ENCODE data around the gene RPS14. TPM values are rescaled to one million over a fixed set of nuclear protein-coding genes. Genes with fewer than 3 reads are reported as not detected.
A peak's percentile ranks its signal among the peaks of the same experiment; 100 is the strongest.
"Not testable (repeated sequence)": the region's sequence is repeated elsewhere in the genome, so short reads cannot be mapped to it uniquely, and the experiment has no call there.

Gene RPS14
- total RNA-seq, 2 donors from 2014 or later, result 2,876 to 3,412 TPM

- ATAC-seq (peak; percentile 10 to 69), DNase-seq (ENCODE audit: low spot score in 2 of 2) (peak in 1 of 2 donors; percentile 24)
- no peaks in the 10 kb centered on the region for H3K36me3 Mint-ChIP-seq
These were observed 36.3 kb upstream of the RPS14 start for GRCh38 chr5:150485693-150486401.

GRCh38 chr5:150484964-150485692 lies 35.6 kb upstream of the RPS14 start:
- Mint-ChIP-seq H3K36me3 (no peaks in the 10 kb centered on the region), H3K9me3 (no peaks in the 10 kb centered on the region), H3K27ac (peak overlapping the region; percentile 46 to 89)
- no peak for ATAC-seq
- DNase-seq (ENCODE audit: low spot score in 2 of 2), result no peak

More at GRCh38 chr5:150485693-150486401, 36.3 kb upstream of the RPS14 start:
- Mint-ChIP-seq H3K9me3 (no peaks in the 10 kb centered on the region), H3K27ac (no peak overlapping the region)

- H3K36me3 Mint-ChIP-seq, result no peaks in the 10 kb centered on the region
- DNase-seq (ENCODE audit: low spot score in 2 of 2), result no peak
- no peak for ATAC-seq
- H3K27ac Mint-ChIP-seq, result no peak overlapping the region
- H3K9me3 Mint-ChIP-seq, result no peaks in the 10 kb centered on the region
These were observed 32.5 kb upstream of the RPS14 start for GRCh38 chr5:150481972-150482406.

GRCh38 chr5:150481708-150481965 lies 32.1 kb upstream of the RPS14 start:
- H3K27ac Mint-ChIP-seq, result no peak overlapping the region
- H3K36me3 Mint-ChIP-seq, result no peaks in the 10 kb centered on the region
- no peak for DNase-seq (ENCODE audit: low spot score in 2 of 2)
- no peaks in the 10 kb centered on the region for H3K9me3 Mint-ChIP-seq
- ATAC-seq, result no peak

GRCh38 chr5:150479416-150479815 lies 29.9 kb upstream of the RPS14 start:
- DNase-seq (ENCODE audit: low spot score in 2 of 2), result no peak
- ATAC-seq, result no peak
- no peaks in the 10 kb centered on the region for H3K36me3 Mint-ChIP-seq
- no peaks in the 10 kb centered on the region for H3K9me3 Mint-ChIP-seq
- no peak overlapping the region for H3K27ac Mint-ChIP-seq

- not testable (repeated sequence) for ATAC-seq; H3K36me3 Mint-ChIP-seq; H3K9me3 Mint-ChIP-seq; DNase-seq (ENCODE audit: low spot score in 2 of 2)
- H3K27ac Mint-ChIP-seq, result peak overlapping the region in 1 of 2 donors; percentile 22
These were observed 27.0 kb upstream of the RPS14 start for GRCh38 chr5:150476568-150476967.

- H3K36me3 Mint-ChIP-seq, result no peaks in the 10 kb centered on the region
- no peaks in the 10 kb centered on the region for H3K9me3 Mint-ChIP-seq
- no peak overlapping the region for H3K27ac Mint-ChIP-seq
- ATAC-seq (no peak), DNase-seq (ENCODE audit: low spot score in 2 of 2) (no peak)
These were observed 24.3 kb upstream of the RPS14 start for GRCh38 chr5:150473673-150474358.

- no peak for ATAC-seq
- no peak overlapping the region for H3K27ac Mint-ChIP-seq
- DNase-seq (ENCODE audit: low spot score in 2 of 2), result no peak
These were observed 20.4 kb upstream of the RPS14 start for GRCh38 chr5:150469718-150470469.

GRCh38 chr5:150468206-150468605 lies 18.7 kb upstream of the RPS14 start:
- ATAC-seq, result no peak
- Mint-ChIP-seq H3K27ac (no peak overlapping the region), H3K36me3 (no peaks in the 10 kb centered on the region), H3K9me3 (no peaks in the 10 kb centered on the region)
- DNase-seq (ENCODE audit: low spot score in 2 of 2), result no peak

More at GRCh38 chr5:150469718-150470469, 20.4 kb upstream of the RPS14 start:
- Mint-ChIP-seq H3K36me3 (no peaks in the 10 kb centered on the region), H3K9me3 (no peaks in the 10 kb centered on the region)

- ATAC-seq, result no peak
- no peak for DNase-seq (ENCODE audit: low spot score in 2 of 2)
- H3K9me3 Mint-ChIP-seq, result no peaks in the 10 kb centered on the region
- H3K27ac Mint-ChIP-seq, result no peak overlapping the region
- H3K36me3 Mint-ChIP-seq, result no peaks in the 10 kb centered on the region
These were observed 16.4 kb upstream of the RPS14 start for GRCh38 chr5:150465927-150466326.

- no peak for ATAC-seq
- DNase-seq (ENCODE audit: low spot score in 2 of 2), result no peak
- Mint-ChIP-seq H3K9me3 (no peaks in the 10 kb centered on the region), H3K27ac (no peak overlapping the region), H3K36me3 (no peaks in the 10 kb centered on the region)
These were observed 15.0 kb upstream of the RPS14 start for GRCh38 chr5:150464554-150465012.

- ATAC-seq (no peak), DNase-seq (ENCODE audit: low spot score in 2 of 2) (no peak)
- H3K36me3 Mint-ChIP-seq, result peaks cover 0 to 7% of the 10 kb centered on the region in 2 donors
- no peaks in the 10 kb centered on the region for H3K9me3 Mint-ChIP-seq
- H3K27ac Mint-ChIP-seq, result peak overlapping the region in 1 of 2 donors; percentile 31
These were observed 11.7 kb upstream of the RPS14 start for GRCh38 chr5:150461231-150461630.

GRCh38 chr5:150460781-150461180 lies 11.2 kb upstream of the RPS14 start:
- Mint-ChIP-seq H3K9me3 (no peaks in the 10 kb centered on the region), H3K36me3 (peaks cover 0 to 7% of the 10 kb centered on the region in 2 donors), H3K27ac (peak overlapping the region; percentile 24 to 31)
- DNase-seq (ENCODE audit: low spot score in 2 of 2), result no peak
- ATAC-seq, result no peak

- peaks cover 0 to 7% of the 10 kb centered on the region in 2 donors for H3K36me3 Mint-ChIP-seq
- H3K27ac Mint-ChIP-seq, result peak overlapping the region in 1 of 2 donors; percentile 80
- ATAC-seq (peak; percentile 95), DNase-seq (ENCODE audit: low spot score in 2 of 2) (peak; percentile 85 to 94)
- H3K9me3 Mint-ChIP-seq, result no peaks in the 10 kb centered on the region
These were observed 9.4 kb upstream of the RPS14 start for GRCh38 chr5:150458802-150459557.

- H3K9me3 Mint-ChIP-seq, result no peaks in the 10 kb centered on the region
These were observed 8.2 kb upstream of the RPS14 start for GRCh38 chr5:150457562-150458240.

More at GRCh38 chr5:150457562-150458240, 8.2 kb upstream of the RPS14 start:
- Mint-ChIP-seq H3K27ac (peak overlapping the region; percentile 52 to 69), H3K36me3 (peaks cover 0 to 7% of the 10 kb centered on the region in 2 donors)
- ATAC-seq (no peak), DNase-seq (ENCODE audit: low spot score in 2 of 2) (no peak)

All from activated naive CD4-positive, alpha-beta T cell treated with anti-CD3 and anti-CD28 coated beads, Interleukin-2, amount 50 U/mL, for 72 hours (primary cell).